Measurements from ENCODE around the gene COL15A1.

- TF ChIP-seq CTCF (IDR thresholded peaks at IDR 0.05) (no peak), ZFX (IDR thresholded peaks at IDR 0.05; ENCODE audit: borderline replicate concordance) (no peak)
These were observed 36.7 kb upstream of the COL15A1 start for GRCh38 chr9:98907055-98907454.
